Psoas muscle (tissue), 8 donors: Measurements from ENCODE around the gene PFDN5. TPM values are rescaled to one million over a fixed set of nuclear protein-coding genes. Genes with fewer than 3 reads are reported as not detected.
A peak's percentile ranks its signal among the peaks of the same experiment; 100 is the strongest.
"Not testable (repeated sequence)": the region's sequence is repeated elsewhere in the genome, so short reads cannot be mapped to it uniquely, and the experiment has no call there.

Experiments
- ATAC-seq, 4 donors: fragments of 200-7000 bp; cut with Tn5 transposase; one replicate each; pipeline ENCODE4 v1.9.1; 2020; ENCODE audit warnings: moderate library complexity in 3 of 4, mild to moderate bottlenecking in 2 of 4
- DNase-seq, 2 donors: peaks; one replicate each; pipeline ENCODE4 v3.0.0-alpha.2; 2020
- H3K27ac ChIP-seq: fragments of 200-600 bp; one replicate; pipeline ENCODE4 v1.8.0; 2022
- H3K27me3 ChIP-seq, 3 donors: fragments of 200-600 bp in 1 of 3; one replicate each; pipeline versions ENCODE4 v1.6.1 to v1.8.0; 2013 to 2022; ENCODE audit warnings: low read length in 2 of 3, mild to moderate bottlenecking in 2 of 3, moderate library complexity in 1 of 3; ENCODE audit not compliant: insufficient read depth in 3 of 3
- H3K36me3 ChIP-seq, 2 donors: fragments of 200-600 bp in 1 of 2; one replicate each; pipeline versions ENCODE4 v1.6.1 to v1.8.0; 2013 to 2022; ENCODE audit warnings: low read depth in 1 of 2, mild to moderate bottlenecking in 1 of 2, moderate library complexity in 1 of 2; ENCODE audit not compliant: insufficient read depth in 1 of 2
- H3K4me1 ChIP-seq: fragments of 200-600 bp; one replicate; pipeline ENCODE4 v1.8.0; 2022
- H3K4me3 ChIP-seq: fragments of 200-600 bp; one replicate; pipeline ENCODE4 v1.8.0; 2022; ENCODE audit warnings: mild to moderate bottlenecking
- H3K9me3 ChIP-seq: fragments of 200-600 bp; one replicate; pipeline ENCODE4 v1.8.0; 2022
- WGBS, 3 donors: extraction: QIAGEN DNeasy Blood & Tissue Kit; methylation state at CpG; one replicate each; pipeline versions ENCODE4 v1.1.6 to v1.1.7; 2013; 5-methylcytosine and 5-hydroxymethylcytosine counted together
- intact Hi-C, 2 donors: fragments of 100-400 bp; cut with DNase I; formaldehyde crosslinking; loops; one replicate each; pipeline versions ENCODE4 v1.11.0 to v1.14.2; 2022
- polyA plus RNA-seq, 3 donors: library from polyadenylated mRNA; stranded (reverse); fragments of 200-250 nt; gene quantifications; one replicate each; pipeline ENCODE4 v1.2.3, GENCODE V29; 2013
- total RNA-seq, 4 donors: library from RNA; stranded (reverse); fragmentation: NEBNext Ultra II Directional in 2 of 4; extraction: Animal tissue kit (Norgen Biotek cat#: 25700) in 2 of 4; gene quantifications; one replicate each; pipeline versions ENCODE4 v1.2.1 to v1.2.4, GENCODE V29; 2021 to 2023
- TF ChIP-seq, protein P1 (sequence below): fragments of 200-600 bp; IDR thresholded peaks from one replicate; pipeline ENCODE4 v1.8.0; 2022; ENCODE audit warnings: antibody characterized with exemption
- donor health status: healthy with polysubstance abuse.
- donor health status: DM: no; HTN: no; CAD: no; lungs with moderate emphysema.
- donor health status: Bipolar disorder and iron deficiency.
- donor health status: healthy.
- donor health status: DM: yes; HTN: yes; CAD: no.
- donor health status: DM: no; HTN: no; CAD: no.
- donor health status: DM: no; HTN: no; CAD: no.
- donor health status: DM: yes; HTN: yes; CAD: no.

The PFDN5 gene
- total and polyA plus RNA-seq, 7 donors: 239 to 603 (median 282) TPM

DNA sequence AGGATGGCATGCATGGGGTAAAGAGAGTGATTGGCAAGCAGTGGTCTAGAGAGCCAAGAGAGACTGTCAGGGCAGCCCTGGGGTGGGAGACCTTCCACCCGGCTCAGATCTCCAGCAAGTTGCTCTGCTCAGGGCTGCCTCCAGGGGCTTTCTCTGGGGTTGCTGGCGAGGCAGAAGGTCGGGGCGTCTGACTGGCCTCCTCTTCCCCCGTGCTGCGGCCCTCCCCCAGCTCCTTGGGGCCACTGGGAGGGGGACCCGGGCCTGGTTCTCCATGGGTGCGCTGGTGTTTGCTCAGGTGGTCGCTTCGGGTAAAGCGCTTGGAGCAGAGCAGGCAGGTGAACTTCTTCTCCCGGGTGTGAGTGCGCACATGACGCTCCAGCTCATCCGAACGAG lies 32.7 kb downstream of the PFDN5 start:
- WGBS, 3 donors: 44 to 50% (median 48%) methylated on average over 15 to 16 of the region's 16 CpGs
- Histone ChIP-seq H3K36me3 (no peaks in the 10 kb centered on the region), H3K27me3 (peaks cover 0 to 2% (median 0%) of the 10 kb centered on the region in 3 donors), H3K4me3 (no peak overlapping the region), H3K4me1 (peaks cover 8% of the 10 kb centered on the region), H3K27ac (no peak overlapping the region), H3K9me3 (no peaks in the 10 kb centered on the region)
- ATAC-seq (no peak), DNase-seq (peak in 1 of 2 donors; percentile 22)
- intact Hi-C loops: no loop called here
- TF ChIP-seq, protein P1, sequence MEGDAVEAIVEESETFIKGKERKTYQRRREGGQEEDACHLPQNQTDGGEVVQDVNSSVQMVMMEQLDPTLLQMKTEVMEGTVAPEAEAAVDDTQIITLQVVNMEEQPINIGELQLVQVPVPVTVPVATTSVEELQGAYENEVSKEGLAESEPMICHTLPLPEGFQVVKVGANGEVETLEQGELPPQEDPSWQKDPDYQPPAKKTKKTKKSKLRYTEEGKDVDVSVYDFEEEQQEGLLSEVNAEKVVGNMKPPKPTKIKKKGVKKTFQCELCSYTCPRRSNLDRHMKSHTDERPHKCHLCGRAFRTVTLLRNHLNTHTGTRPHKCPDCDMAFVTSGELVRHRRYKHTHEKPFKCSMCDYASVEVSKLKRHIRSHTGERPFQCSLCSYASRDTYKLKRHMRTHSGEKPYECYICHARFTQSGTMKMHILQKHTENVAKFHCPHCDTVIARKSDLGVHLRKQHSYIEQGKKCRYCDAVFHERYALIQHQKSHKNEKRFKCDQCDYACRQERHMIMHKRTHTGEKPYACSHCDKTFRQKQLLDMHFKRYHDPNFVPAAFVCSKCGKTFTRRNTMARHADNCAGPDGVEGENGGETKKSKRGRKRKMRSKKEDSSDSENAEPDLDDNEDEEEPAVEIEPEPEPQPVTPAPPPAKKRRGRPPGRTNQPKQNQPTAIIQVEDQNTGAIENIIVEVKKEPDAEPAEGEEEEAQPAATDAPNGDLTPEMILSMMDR: no peak

DNA sequence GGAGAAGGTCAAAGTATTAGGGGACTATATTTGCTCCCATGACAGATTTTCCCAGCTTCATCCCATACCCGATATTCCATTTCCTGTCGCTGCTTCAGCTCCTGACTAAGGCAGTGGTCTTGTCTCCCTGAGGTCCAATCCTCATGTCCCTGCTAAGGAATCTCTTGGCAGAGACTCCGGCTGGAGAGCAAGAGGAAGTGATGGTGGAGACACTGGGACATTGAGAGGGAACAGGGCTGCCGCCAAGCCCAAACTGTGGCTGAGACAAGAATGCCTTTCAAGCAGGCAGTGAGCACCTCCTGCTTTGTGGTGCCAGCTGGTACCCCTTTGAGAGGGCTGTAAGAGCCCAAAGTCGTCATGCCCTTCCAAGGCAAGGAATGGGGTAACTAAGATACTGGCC lies 35.3 kb downstream of the PFDN5 start:
- Histone ChIP-seq H3K4me1 (no peaks in the 10 kb centered on the region), H3K27me3 (peaks cover 0 to 2% (median 0%) of the 10 kb centered on the region in 3 donors), H3K9me3 (no peaks in the 10 kb centered on the region), H3K4me3 (no peak overlapping the region), H3K36me3 (no peaks in the 10 kb centered on the region), H3K27ac (no peak overlapping the region)
- ATAC-seq: no peak
- TF ChIP-seq, protein P1: no peak
- intact Hi-C loops: no loop called here
- 57 to 65% (median 61%) methylated on average over 5 of the region's 5 CpGs for WGBS, 3 donors
- DNase-seq: peak in 1 of 2 donors; percentile 27

DNA sequence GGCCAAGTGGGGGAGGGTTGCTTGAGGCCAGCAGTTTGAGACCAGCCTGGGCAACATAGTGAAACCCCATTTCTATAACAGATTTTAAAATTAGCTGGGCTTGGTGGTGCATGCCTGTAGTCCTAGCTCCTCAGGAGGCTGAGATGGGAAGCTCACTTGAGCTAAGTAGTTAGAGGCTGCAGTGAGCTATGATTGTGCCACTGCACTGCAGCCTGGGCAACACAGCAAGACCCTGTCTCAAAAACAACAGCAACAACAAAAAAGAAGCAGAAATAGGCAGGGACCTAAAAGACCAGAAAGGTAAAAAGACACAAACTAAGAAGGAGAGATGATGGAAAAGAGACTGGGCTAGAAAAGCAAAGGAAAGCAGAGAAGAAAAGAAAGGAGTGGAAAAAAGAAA lies 37.0 kb downstream of the PFDN5 start:
- H3K4me3 ChIP-seq, H3K27ac ChIP-seq, H3K9me3 ChIP-seq, DNase-seq, H3K36me3 ChIP-seq, intact Hi-C loops, H3K4me1 ChIP-seq, ATAC-seq, H3K27me3 ChIP-seq: not testable (repeated sequence)

DNA sequence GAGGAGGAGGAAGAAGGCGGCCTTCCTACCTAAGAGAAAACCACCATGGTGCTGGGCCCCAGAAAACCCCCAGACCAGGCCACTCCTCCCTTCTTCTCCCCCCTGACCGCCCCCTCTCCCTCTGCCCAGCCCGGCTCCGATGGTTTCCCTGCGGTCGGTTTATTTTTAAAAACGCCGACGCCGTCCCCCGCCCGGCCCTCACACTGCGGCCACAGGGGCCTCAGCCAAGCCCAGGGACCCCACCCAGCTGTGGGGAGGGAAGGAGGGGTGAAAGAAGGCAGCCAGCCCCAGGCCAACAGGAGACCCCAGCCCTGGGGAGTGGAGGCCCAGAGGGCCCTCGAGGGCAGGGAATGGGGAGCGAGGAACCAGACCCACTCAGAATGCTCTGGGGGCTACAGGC lies 37.4 kb downstream of the PFDN5 start:
- DNase-seq: no peak
- no peak for ATAC-seq
- 61 to 63% (median 62%) methylated on average over 15 of the region's 15 CpGs for WGBS, 3 donors
- Histone ChIP-seq H3K9me3 (no peaks in the 10 kb centered on the region), H3K4me3 (no peak overlapping the region), H3K4me1 (no peaks in the 10 kb centered on the region), H3K27me3 (peaks cover 0 to 14% (median 4%) of the 10 kb centered on the region in 3 donors), H3K27ac (no peak overlapping the region), H3K36me3 (no peaks in the 10 kb centered on the region)
- TF ChIP-seq, protein P1: no peak
- intact Hi-C loops: no loop called here

DNA sequence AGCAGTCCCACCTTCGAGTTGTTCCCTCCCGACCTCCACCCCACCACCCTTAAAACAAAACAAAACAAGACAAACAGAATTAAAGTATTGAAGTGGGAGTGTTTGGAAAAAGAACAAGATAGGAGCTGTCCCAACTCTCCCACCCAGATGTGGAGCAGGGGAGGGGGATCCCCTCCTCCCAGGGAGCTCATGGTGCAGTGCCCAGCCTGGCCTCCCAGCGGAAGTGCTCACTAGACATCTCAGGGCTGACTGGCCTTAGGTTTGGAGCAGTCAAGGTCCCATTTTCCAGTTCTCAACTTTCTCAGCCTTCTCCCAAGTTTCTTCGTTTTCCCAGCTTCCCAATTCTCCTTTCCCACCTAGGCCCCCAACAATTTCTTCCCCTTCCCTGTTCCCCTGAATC lies 37.9 kb downstream of the PFDN5 start:
- DNase-seq (no peak), ATAC-seq (no peak)
- H3K27ac ChIP-seq: no peak overlapping the region
- intact Hi-C loops: no loop called here
- 81 to 85% (median 83%) methylated on average over 4 of the region's 4 CpGs for WGBS, 3 donors
- H3K9me3 ChIP-seq: no peaks in the 10 kb centered on the region
- H3K36me3 ChIP-seq: no peaks in the 10 kb centered on the region
- peaks cover 0 to 19% (median 4%) of the 10 kb centered on the region in 3 donors for H3K27me3 ChIP-seq
- TF ChIP-seq, protein P1: no peak
- H3K4me3 ChIP-seq: no peak overlapping the region
- no peaks in the 10 kb centered on the region for H3K4me1 ChIP-seq
